Upper lobe of right lung (tissue), 1 donor: ENCODE results near the gene KCNQ4. TPM values are rescaled to one million over a fixed set of nuclear protein-coding genes. Genes with fewer than 3 reads are reported as not detected.

ENCODE experiments used
- ATAC-seq: fragments of 200-7000 bp; cut with Tn5 transposase; one replicate; pipeline ENCODE4 v1.9.1; 2020; ENCODE audit warnings: mild to moderate bottlenecking, moderate library complexity
- DNase-seq: peaks from one replicate; pipeline ENCODE4 v3.0.0-alpha.2; 2020
- H3K27ac ChIP-seq: fragments of 200-600 bp; one replicate; pipeline ENCODE4 v1.8.0; 2022
- H3K27me3 ChIP-seq: fragments of 200-600 bp; one replicate; pipeline ENCODE4 v1.8.0; 2022; ENCODE audit warnings: mild to moderate bottlenecking
- H3K36me3 ChIP-seq: fragments of 200-600 bp; one replicate; pipeline ENCODE4 v1.8.0; 2022
- H3K4me1 ChIP-seq: fragments of 200-600 bp; one replicate; pipeline ENCODE4 v1.8.0; 2022
- H3K4me3 ChIP-seq: fragments of 200-600 bp; one replicate; pipeline ENCODE4 v1.8.0; 2022; ENCODE audit warnings: mild to moderate bottlenecking
- H3K9me3 ChIP-seq: fragments of 200-600 bp; one replicate; pipeline ENCODE4 v1.8.0; 2022
- CTCF ChIP-seq: fragments of 200-600 bp; IDR thresholded peaks from one replicate; pipeline ENCODE4 v1.8.0; 2022; ENCODE audit warnings: antibody characterized with exemption
- intact Hi-C: fragments of 100-400 bp; cut with DNase I; formaldehyde crosslinking; loops from one replicate; pipeline ENCODE4 v1.11.0; 2022
- total RNA-seq: library from RNA; stranded (reverse); fragmentation: NEBNext Ultra II Directional; extraction: Animal tissue kit (Norgen Biotek cat#: 25700); gene quantifications from one replicate; pipeline ENCODE4 v1.2.1, GENCODE V29; 2021
- donor health status: DM: no; HTN: yes; CAD: no; lungs with severe emphysema.

Gene KCNQ4
- total RNA-seq, 1 donor from 2014 or later = 0.96 TPM

DNA sequence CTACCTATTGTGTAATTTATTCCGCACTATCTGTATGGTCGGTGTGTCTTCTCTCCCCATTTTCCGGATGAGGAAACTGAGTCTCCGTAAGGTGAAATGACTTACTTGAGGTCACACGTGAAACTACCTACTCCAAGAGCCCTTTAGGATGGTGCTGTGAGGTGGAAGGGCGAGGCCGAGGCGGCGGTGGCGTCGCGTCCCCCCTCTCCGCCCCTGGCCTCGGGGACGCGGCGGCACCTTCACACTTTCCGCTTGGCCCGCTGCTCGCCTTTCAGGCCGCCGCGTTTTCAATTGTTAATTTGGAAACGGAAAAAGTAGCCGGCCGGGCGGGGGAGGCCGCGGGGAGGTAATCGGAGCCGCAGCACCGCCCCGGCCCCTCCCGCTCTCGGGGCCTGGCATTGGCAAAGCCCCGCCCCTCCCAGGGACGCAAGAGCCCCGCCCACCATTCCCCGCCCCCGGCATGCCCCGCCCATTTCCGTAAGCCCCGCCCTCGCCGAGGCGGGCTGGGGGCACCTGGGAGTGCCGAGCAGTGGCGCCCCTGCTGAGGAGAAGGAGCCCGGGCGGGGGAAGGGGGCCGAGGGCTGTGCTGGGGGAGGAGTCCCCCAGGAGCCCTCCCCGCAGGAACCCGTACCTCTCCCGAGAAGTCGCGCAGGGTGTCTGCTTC, 18.6 kb downstream of the KCNQ4 start:
- Histone ChIP-seq H3K4me3 (peak overlapping the region; percentile 54), H3K27ac (peak overlapping the region; percentile 65)
- peak; percentile 96 for ATAC-seq

GRCh38 chr1:40802742-40803113, 19.1 kb downstream of the KCNQ4 start:
- H3K27me3 ChIP-seq = no peaks in the 10 kb centered on the region
- no peaks in the 10 kb centered on the region for H3K36me3 ChIP-seq
- peaks cover 11% of the 10 kb centered on the region for H3K4me1 ChIP-seq
- H3K27ac ChIP-seq = peak overlapping the region; percentile 65
- TF ChIP-seq CTCF = no peak
- ATAC-seq (no peak), DNase-seq (no peak)
- intact Hi-C loops = no loop called here
- peak overlapping the region; percentile 54 for H3K4me3 ChIP-seq
- H3K9me3 ChIP-seq = no peaks in the 10 kb centered on the region

More for the DNA sequence above, 18.6 kb downstream of the KCNQ4 start:
- no peak for TF ChIP-seq CTCF
- Histone ChIP-seq H3K9me3 (no peaks in the 10 kb centered on the region), H3K27me3 (no peaks in the 10 kb centered on the region), H3K36me3 (no peaks in the 10 kb centered on the region), H3K4me1 (peaks cover 11% of the 10 kb centered on the region)
- peak; percentile 93 for DNase-seq
- intact Hi-C loops = no loop called here

- TF ChIP-seq CTCF = no peak
- Histone ChIP-seq H3K27ac (peak overlapping the region; percentile 65), H3K4me3 (no peak overlapping the region), H3K36me3 (no peaks in the 10 kb centered on the region), H3K9me3 (no peaks in the 10 kb centered on the region), H3K27me3 (no peaks in the 10 kb centered on the region), H3K4me1 (peaks cover 11% of the 10 kb centered on the region)
- intact Hi-C loops = no loop called here
- no peak for DNase-seq
- no peak for ATAC-seq
Measured at GRCh38 chr1:40803447-40803846, 19.9 kb downstream of the KCNQ4 start.

DNA sequence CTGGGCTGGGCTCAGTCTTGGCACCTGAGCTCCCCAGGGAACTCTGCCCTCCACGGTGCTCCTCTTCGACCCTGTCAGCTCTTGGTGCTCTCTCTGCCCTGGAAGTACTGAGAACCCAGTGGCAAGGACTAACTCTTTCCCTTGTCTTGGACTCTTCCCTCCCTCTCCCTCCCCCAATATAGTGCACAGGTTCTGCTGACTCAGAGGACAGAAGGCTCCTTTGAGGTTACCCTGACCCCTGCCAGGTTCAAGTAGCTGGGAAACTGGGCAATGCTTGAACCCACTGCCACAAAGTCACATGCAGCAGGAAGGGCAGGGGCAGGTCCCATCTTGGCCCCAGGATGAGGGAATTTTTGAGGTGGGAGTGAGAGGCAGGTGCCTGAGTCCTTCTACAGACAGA, 20.3 kb downstream of the KCNQ4 start:
- no peak overlapping the region for H3K27ac ChIP-seq
- DNase-seq (no peak), ATAC-seq (no peak)
- H3K4me1 ChIP-seq = peaks cover 11% of the 10 kb centered on the region
- no peaks in the 10 kb centered on the region for H3K27me3 ChIP-seq
- H3K36me3 ChIP-seq = no peaks in the 10 kb centered on the region
- TF ChIP-seq CTCF = no peak
- no peak overlapping the region for H3K4me3 ChIP-seq
- no peaks in the 10 kb centered on the region for H3K9me3 ChIP-seq
- intact Hi-C loops = no loop called here

DNA sequence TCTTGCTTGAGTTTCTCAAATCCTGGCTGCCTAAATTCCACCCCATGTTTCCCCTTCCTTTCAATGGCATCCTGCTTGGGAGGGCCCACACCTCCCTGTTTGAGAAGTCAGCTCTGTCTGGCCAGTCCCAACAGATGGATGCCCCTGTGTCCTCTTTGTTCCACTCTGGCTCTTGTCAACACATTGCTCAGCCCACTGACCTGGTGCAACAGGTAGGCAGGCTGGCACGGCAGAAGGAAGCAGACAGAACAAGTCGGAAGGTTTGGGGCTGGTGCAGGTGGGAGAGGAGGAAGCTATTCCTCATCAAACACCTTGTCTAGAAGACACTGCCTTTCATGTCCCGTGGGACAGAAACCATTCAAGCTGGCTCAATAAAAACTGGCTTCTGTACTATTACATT, 22.7 kb downstream of the KCNQ4 start:
- H3K27ac ChIP-seq = no peak overlapping the region
- ATAC-seq (no peak), DNase-seq (no peak)
- intact Hi-C loops = no loop called here
- H3K4me3 ChIP-seq = no peak overlapping the region
- H3K27me3 ChIP-seq = no peaks in the 10 kb centered on the region
- no peaks in the 10 kb centered on the region for H3K36me3 ChIP-seq
- no peak for TF ChIP-seq CTCF
- peaks cover 9% of the 10 kb centered on the region for H3K4me1 ChIP-seq
- no peaks in the 10 kb centered on the region for H3K9me3 ChIP-seq
